IMR-90 (cell line): ENCODE data around the gene C6orf89. TPM values are rescaled to one million over a fixed set of nuclear protein-coding genes. Genes with fewer than 3 reads are reported as not detected.

ENCODE experiments used
- ATAC-seq: fragments of 200-7000 bp; cut with Tn5 transposase; 2 replicates; pipeline ENCODE4 v1.9.1; 2020; ENCODE audit warnings: low read depth, mild to moderate bottlenecking, moderate library complexity
- BruUV-seq: library from RNA; stranded (reverse); fragments of 400-500 nt; replicated peaks from 2 replicates; lab custom pipeline; 2021; lab: Mats Ljungman, UMichigan
- CTCF ChIA-PET: fragments of 300-600 bp; formaldehyde crosslinking; extraction: SDS; loops from one replicate; lab custom pipeline; 2021; ENCODE audit warnings: antibody characterized with exemption; lab: Yijun Ruan, JAX
- POLR2A ChIA-PET: fragments of 300-600 bp; sonication (Branson Sonifier 250); formaldehyde crosslinking; loops from one replicate; lab custom pipeline; 2022; ENCODE audit warnings: antibody characterized with exemption; ENCODE audit not compliant: unreplicated experiment; lab: Charles Lee
- DNase-seq: peaks from one replicate; pipeline ENCODE4 v3.0.0; 2013
- H2AFZ ChIP-seq: replicated peaks from 2 replicates; pipeline ENCODE3; 2013; ENCODE audit warnings: low read length, mild to moderate bottlenecking; ENCODE audit not compliant: poor library complexity
- H2AK5ac ChIP-seq: 2 replicates; pipeline ENCODE4 v1.6.1; 2013; ENCODE audit warnings: low read depth, low read length, inconsistent platforms
- H2AK9ac ChIP-seq: replicated peaks from 2 replicates; pipeline ENCODE3; 2013; ENCODE audit warnings: mild to moderate bottlenecking, low read depth, low read length, moderate library complexity; ENCODE audit not compliant: poor library complexity
- H2BK120ac ChIP-seq: 2 replicates; pipeline ENCODE4 v1.6.1; 2013; ENCODE audit warnings: low read depth, low read length, inconsistent platforms
- H2BK15ac ChIP-seq: 3 replicates; pipeline ENCODE4 v1.6.1; 2013; ENCODE audit warnings: low read depth, low read length, inconsistent platforms
- H2BK20ac ChIP-seq: 2 replicates; pipeline ENCODE4 v1.6.1; 2013; ENCODE audit warnings: low read depth, mild to moderate bottlenecking, inconsistent platforms, low read length, moderate library complexity
- H2BK5ac ChIP-seq: 2 replicates; pipeline ENCODE4 v1.6.1; 2013; ENCODE audit warnings: mild to moderate bottlenecking, low read depth, low read length, inconsistent platforms; ENCODE audit not compliant: poor library complexity, severe bottlenecking
- H3K14ac ChIP-seq: replicated peaks from 2 replicates; pipeline ENCODE4 v1.6.1; 2013; ENCODE audit warnings: low read depth, low read length, inconsistent platforms
- H3K18ac ChIP-seq: 2 replicates; pipeline ENCODE4 v1.6.1; 2013; ENCODE audit warnings: low read depth, low read length, control low read depth
- H3K23ac ChIP-seq: 2 replicates; pipeline ENCODE4 v1.6.1; 2013; ENCODE audit warnings: low read depth, low read length, inconsistent platforms
- H3K27ac ChIP-seq: 2 replicates; pipeline ENCODE4 v1.5.1; 2013; ENCODE audit warnings: mild to moderate bottlenecking, control low read depth, low read length; ENCODE audit not compliant: insufficient read depth
- H3K27me3 ChIP-seq: 2 replicates; pipeline ENCODE4 v1.6.1; 2013; ENCODE audit warnings: low read length; ENCODE audit not compliant: control insufficient read depth, insufficient read depth
- H3K36me3 ChIP-seq: 2 replicates; pipeline ENCODE4 v1.6.1; 2013; ENCODE audit warnings: low read length, mixed read lengths; ENCODE audit not compliant: control insufficient read depth, insufficient read depth
- H3K4ac ChIP-seq: 2 replicates; pipeline ENCODE4 v1.6.1; 2013; ENCODE audit warnings: low read depth, low read length, inconsistent platforms
- H3K4me1 ChIP-seq: 2 replicates; pipeline ENCODE4 v1.6.1; 2013; ENCODE audit warnings: low read length, mixed read lengths; ENCODE audit not compliant: control insufficient read depth, insufficient read depth
- H3K4me2 ChIP-seq: 2 replicates; pipeline ENCODE4 v1.6.1; 2013; ENCODE audit warnings: low read depth, mild to moderate bottlenecking, control low read depth, low read length, moderate library complexity
- H3K4me3 ChIP-seq: 2 replicates; pipeline ENCODE4 v1.5.1; 2013; ENCODE audit warnings: low read depth, mild to moderate bottlenecking, control low read depth, low read length, moderate library complexity; ENCODE audit not compliant: insufficient read depth
- H3K56ac ChIP-seq: 2 replicates; pipeline ENCODE4 v1.6.1; 2013; ENCODE audit warnings: low read length, inconsistent platforms; ENCODE audit not compliant: insufficient read depth; ENCODE audit errors: extremely low read depth
- H3K79me1 ChIP-seq, 2 experiments: 2 replicates each; pipeline ENCODE4 v1.6.1; 2013; ENCODE audit warnings: low read length in 2 of 2, inconsistent platforms in 1 of 2, low read depth in 1 of 2
- H3K9ac ChIP-seq: 2 replicates; pipeline ENCODE4 v1.6.1; 2013; ENCODE audit warnings: low read depth, low read length, control low read depth
- H3K9me1 ChIP-seq: 2 replicates; pipeline ENCODE4 v1.6.1; 2013; ENCODE audit warnings: low read length, inconsistent platforms; ENCODE audit not compliant: insufficient read depth
- H3K9me3 ChIP-seq: 2 replicates; pipeline ENCODE4 v1.6.1; 2013; ENCODE audit warnings: low read length; ENCODE audit not compliant: control insufficient read depth, insufficient read depth
- H4K20me1 ChIP-seq: 2 replicates; pipeline ENCODE4 v1.6.1; 2013; ENCODE audit warnings: low read length, inconsistent platforms; ENCODE audit not compliant: insufficient read depth
- H4K5ac ChIP-seq: 2 replicates; pipeline ENCODE4 v1.6.1; 2013; ENCODE audit warnings: mild to moderate bottlenecking, low read depth, low read length, control low read depth
- H4K8ac ChIP-seq, 2 experiments: 2 replicates each; pipeline ENCODE4 v1.6.1; 2013; ENCODE audit warnings: low read depth in 2 of 2, low read length in 2 of 2, control low read depth in 1 of 2, inconsistent platforms in 1 of 2
- H4K91ac ChIP-seq: 2 replicates; pipeline ENCODE4 v1.6.1; 2013; ENCODE audit warnings: low read depth, low read length, inconsistent platforms; ENCODE audit not compliant: insufficient read depth
- FOS ChIP-seq: fragments of 150-350 bp; IDR thresholded peaks from 2 replicates; pipeline ENCODE4 v1.6.1; 2016; ENCODE audit warnings: low read depth, low read length
- RAD21 ChIP-seq: IDR thresholded peaks from 2 replicates; pipeline ENCODE4 v1.6.1; 2012; ENCODE audit warnings: low read length, improper control_type of control experiment
- SMC3 ChIP-seq: fragments of 150-350 bp; IDR thresholded peaks from 2 replicates; pipeline ENCODE4 v1.6.1; 2016; ENCODE audit warnings: low read depth, mild to moderate bottlenecking, antibody characterized with exemption, low read length, moderate library complexity
- WGBS, 2 experiments: methylation state at CpG; one replicate each; pipeline versions ENCODE4 v1.1.5 to v1.1.7; 2013; ENCODE audit warnings: missing lambda C conversion rate in 2 of 2; ENCODE audit not compliant: insufficient read length in 1 of 2; ENCODE audit errors: extremely low coverage in 2 of 2; 5-methylcytosine and 5-hydroxymethylcytosine counted together
- dilution Hi-C: fragments of 300-500 bp; cut with HindIII; formaldehyde crosslinking; loops from one replicate; pipeline ENCODE4 v1.14.3; 2018; ENCODE audit warnings: low sequenced_read_pairs; ENCODE audit not compliant: unreplicated experiment
- in situ Hi-C: fragments of 300-500 bp; cut with MboI; formaldehyde crosslinking; loops from 3 replicates; pipeline ENCODE4 v1.14.3; 2019; ENCODE audit warnings: low sequenced_read_pairs, inconsistent platforms, mixed read lengths
- intact Hi-C: fragments of 100-400 bp; cut with micrococcal nuclease; formaldehyde crosslinking; loops from 2 replicates; pipeline ENCODE4 v1.10.0; 2022
- polyA plus RNA-seq, 3 experiments: library from polyadenylated mRNA; depleted of rRNA; stranded (reverse); fragments of >200 nt; gene quantifications; 2 replicates each; pipeline ENCODE4 v1.2.3, GENCODE V29; 2012; ENCODE audit warnings: low replicate concordance in 1 of 3
- total RNA-seq: library from RNA; depleted of rRNA; stranded (reverse); fragments of >200 nt; gene quantifications from 2 replicates; pipeline ENCODE4 v1.2.3, GENCODE V29; 2012

C6orf89 gene
- total and polyA plus RNA-seq, 2 of the 4 experiments (the other 2 are of a cell fraction): 30.8 to 52.3 TPM

- dilution Hi-C loops (no loop called here), in situ Hi-C loops (no loop called here), intact Hi-C loops (no loop called here)
- Histone ChIP-seq H3K23ac (no peak overlapping the region), H3K27ac (no peak overlapping the region), H2BK20ac (no peak overlapping the region), H3K36me3 (no peaks in the 10 kb centered on the region), H3K9ac (no peak overlapping the region), H3K56ac (no peak overlapping the region), H4K5ac (no peak overlapping the region), H3K14ac (no peak overlapping the region), H3K9me3 (no peaks in the 10 kb centered on the region), H3K4ac (no peak overlapping the region), H2AFZ (no peak overlapping the region), H4K20me1 (no peaks in the 10 kb centered on the region), H3K79me1 (no peaks in the 10 kb centered on the region), H3K4me1 (no peaks in the 10 kb centered on the region), H2AK5ac (no peak overlapping the region), H3K27me3 (peaks cover 3% of the 10 kb centered on the region; the same call in 1 of the 2 replicates), H4K8ac (no peak overlapping the region), H3K18ac (no peak overlapping the region), H2BK120ac (no peak overlapping the region), H2BK5ac (no peak overlapping the region), H2BK15ac (no peak overlapping the region), H4K91ac (no peak overlapping the region), H3K4me3 (no peak overlapping the region), H2AK9ac (no peak overlapping the region), H3K4me2 (no peak overlapping the region), H3K9me1 (no peaks in the 10 kb centered on the region)
- ChIA-PET POLR2A (no interaction called here), CTCF (no interaction called here)
- no peak for DNase-seq
- 80% methylated on average over 3 of the region's 6 CpGs; no CpG with 5 or more reads in 1 of the 2 experiments for WGBS, 2 experiments
- ATAC-seq: no peak
- no TSS peak for BruUV-seq
- no peak for TF ChIP-seq FOS
- TF ChIP-seq RAD21: no peak
- no peak for TF ChIP-seq SMC3
Observed at GRCh38 chr6:36955136-36955535, 69.4 kb downstream of the C6orf89 start.
